GM12865 (cell line): ENCODE results near the gene TMEM151A.
"Not testable (repeated sequence)": the region's sequence is repeated elsewhere in the genome, so short reads cannot be mapped to it uniquely, and the experiment has no call there.

Experiments used
- DNase-seq: peaks from one replicate; pipeline ENCODE4 v3.0.0; 2010; ENCODE audit warnings: low read depth
- H3K4me3 ChIP-seq: 2 replicates; pipeline ENCODE4 v1.5.1; 2011; ENCODE audit warnings: mild to moderate bottlenecking, low read depth, low read length, control low read depth
- CTCF ChIP-seq: IDR thresholded peaks from 2 replicates; pipeline ENCODE4 v1.5.1; 2011; ENCODE audit warnings: low read length, control low read depth, low read depth, inconsistent platforms; ENCODE audit not compliant: insufficient read depth; ENCODE audit errors: missing control alignments

The TMEM151A gene

DNA sequence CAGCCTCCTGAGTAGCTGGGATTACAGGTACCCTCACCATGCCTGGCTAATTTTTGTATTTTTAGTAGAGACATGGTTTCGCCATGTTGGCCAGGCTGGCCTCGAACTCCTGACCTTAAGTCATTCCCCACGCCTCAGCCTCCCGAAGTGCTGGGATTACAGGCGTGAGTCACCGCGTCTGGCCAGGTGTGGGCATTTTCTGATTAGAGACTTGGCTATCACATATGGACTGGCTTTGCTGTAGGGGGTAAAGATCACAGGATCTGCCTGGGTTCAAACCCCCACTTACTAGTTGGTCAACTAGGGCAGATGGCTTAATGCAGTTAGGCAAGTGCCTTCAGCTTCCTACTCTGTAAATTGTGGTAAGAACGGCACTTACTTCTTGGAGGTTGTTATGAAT, 18.6 kb downstream of the TMEM151A start:
- no peak overlapping the region for H3K4me3 ChIP-seq
- DNase-seq: no peak
- no peak for TF ChIP-seq CTCF

GRCh38 chr11:66310803-66311440, 19.2 kb downstream of the TMEM151A start:
- DNase-seq, H3K4me3 ChIP-seq: not testable (repeated sequence)

GRCh38 chr11:66311470-66311964, 19.8 kb downstream of the TMEM151A start:
- no peak for TF ChIP-seq CTCF
- DNase-seq: no peak
- H3K4me3 ChIP-seq: peak overlapping the region; percentile 55

DNA sequence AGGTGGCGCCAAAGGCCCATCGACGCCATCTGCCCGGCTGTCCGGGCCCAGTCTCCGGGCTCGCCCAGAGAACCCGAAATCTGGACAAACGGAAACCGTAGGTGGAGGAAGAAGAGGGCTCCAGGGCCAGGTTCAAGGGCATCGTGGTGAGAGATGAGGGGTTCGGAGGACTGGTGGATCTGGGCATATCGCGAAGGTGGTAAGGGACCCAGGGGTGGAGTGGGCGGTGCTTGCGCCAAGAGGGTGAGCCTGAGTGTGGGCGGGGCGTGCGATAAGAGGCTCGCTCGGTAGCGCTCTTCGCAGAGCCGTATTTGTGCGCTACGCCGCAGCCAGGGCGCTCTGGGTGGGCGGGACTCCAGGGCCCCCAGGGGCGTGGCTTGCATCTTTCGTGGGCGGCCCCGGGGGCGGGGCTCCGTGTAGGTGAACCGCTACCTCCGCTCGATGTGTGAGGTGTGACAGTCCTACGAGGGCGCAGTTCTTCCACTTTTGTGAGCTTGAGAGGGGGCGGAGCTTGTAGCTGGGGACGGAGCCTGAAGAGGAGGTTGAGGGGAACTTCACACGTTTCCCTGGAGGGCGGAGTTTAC, 20.4 kb downstream of the TMEM151A start:
- DNase-seq: peak; percentile 94
- peak; percentile 84 for TF ChIP-seq CTCF
- peak overlapping the region; percentile 55 for H3K4me3 ChIP-seq

GRCh38 chr11:66312549-66313320, 21.0 kb downstream of the TMEM151A start:
- DNase-seq: peak; percentile 97
- TF ChIP-seq CTCF: no peak
- H3K4me3 ChIP-seq: peak overlapping the region; percentile 55

GRCh38 chr11:66313321-66314185, 21.9 kb downstream of the TMEM151A start:
- no peak for TF ChIP-seq CTCF
- DNase-seq: no peak
- peak overlapping the region; percentile 13 for H3K4me3 ChIP-seq

GRCh38 chr11:66314186-66314501, 22.4 kb downstream of the TMEM151A start:
- DNase-seq: no peak
- no peak overlapping the region for H3K4me3 ChIP-seq
- no peak for TF ChIP-seq CTCF
